ENCODE measurements around the gene LBHD2. TPM values are rescaled to one million over a fixed set of nuclear protein-coding genes. Genes with fewer than 3 reads are reported as not detected.

Gene LBHD2
- total and polyA plus RNA-seq, 8 donors = not detected

DNA sequence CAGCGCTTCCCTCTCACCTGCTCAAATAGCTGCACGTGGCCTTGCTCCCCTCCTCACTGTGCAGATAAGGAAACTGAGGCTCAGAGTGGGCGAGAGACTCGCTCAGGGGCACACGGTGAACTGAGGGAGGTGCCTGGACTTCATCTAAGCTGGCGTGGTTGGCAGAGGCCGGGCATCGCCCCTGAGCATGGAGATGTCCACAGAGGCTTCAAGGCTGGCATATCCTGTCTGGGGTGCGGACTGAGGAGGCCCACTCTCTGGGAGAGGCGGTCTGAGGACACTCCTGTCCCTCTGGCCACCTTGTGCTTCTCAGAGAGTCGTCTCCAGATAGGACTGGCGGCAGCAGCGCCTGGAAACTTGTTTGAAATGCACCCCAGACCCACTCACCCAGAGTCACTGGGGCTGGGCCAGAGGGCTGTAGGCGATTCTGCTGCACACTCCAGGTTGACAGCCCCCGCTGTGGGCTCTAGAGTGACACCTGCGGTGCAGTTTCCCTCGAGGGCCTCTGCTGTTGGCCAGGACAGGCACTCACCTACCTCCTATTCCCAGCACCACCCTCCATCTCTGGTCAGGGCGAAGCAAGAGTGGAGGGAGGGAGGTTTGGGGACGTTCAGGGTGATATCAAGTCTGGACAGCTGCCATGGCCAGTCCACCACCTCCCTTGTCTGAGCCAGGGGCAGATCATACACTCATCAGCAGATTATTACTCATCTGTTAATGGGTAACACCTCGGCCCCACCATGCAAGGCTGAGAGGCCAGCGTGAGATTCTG lies 11.2 kb upstream of the LBHD2 start:
- Histone ChIP-seq H3K27ac (peak overlapping the region in 1 of 5 donors; percentile 72), H3K27me3 (no peaks in the 10 kb centered on the region), H3K4me1 (peaks cover 7 to 68% (median 27%) of the 10 kb centered on the region in 4 donors), H3K9me3 (no peaks in the 10 kb centered on the region), H3K4me3 (no peak overlapping the region), H3K36me3 (no peaks in the 10 kb centered on the region)
- intact Hi-C loops (cut with DNase I; ENCODE audit: low total_unique reads) = no loop called here
- no peak for DNase-seq
- TF ChIP-seq, protein P1, sequence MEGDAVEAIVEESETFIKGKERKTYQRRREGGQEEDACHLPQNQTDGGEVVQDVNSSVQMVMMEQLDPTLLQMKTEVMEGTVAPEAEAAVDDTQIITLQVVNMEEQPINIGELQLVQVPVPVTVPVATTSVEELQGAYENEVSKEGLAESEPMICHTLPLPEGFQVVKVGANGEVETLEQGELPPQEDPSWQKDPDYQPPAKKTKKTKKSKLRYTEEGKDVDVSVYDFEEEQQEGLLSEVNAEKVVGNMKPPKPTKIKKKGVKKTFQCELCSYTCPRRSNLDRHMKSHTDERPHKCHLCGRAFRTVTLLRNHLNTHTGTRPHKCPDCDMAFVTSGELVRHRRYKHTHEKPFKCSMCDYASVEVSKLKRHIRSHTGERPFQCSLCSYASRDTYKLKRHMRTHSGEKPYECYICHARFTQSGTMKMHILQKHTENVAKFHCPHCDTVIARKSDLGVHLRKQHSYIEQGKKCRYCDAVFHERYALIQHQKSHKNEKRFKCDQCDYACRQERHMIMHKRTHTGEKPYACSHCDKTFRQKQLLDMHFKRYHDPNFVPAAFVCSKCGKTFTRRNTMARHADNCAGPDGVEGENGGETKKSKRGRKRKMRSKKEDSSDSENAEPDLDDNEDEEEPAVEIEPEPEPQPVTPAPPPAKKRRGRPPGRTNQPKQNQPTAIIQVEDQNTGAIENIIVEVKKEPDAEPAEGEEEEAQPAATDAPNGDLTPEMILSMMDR (IDR thresholded peaks at IDR 0.05) = no peak
- TF ChIP-seq POLR2A (IDR thresholded peaks at IDR 0.05) = no peak
- TF ChIP-seq POLR2AphosphoS5 (IDR thresholded peaks at IDR 0.05) = no peak
- no peak for TF ChIP-seq EP300 (IDR thresholded peaks at IDR 0.05)
- 73 to 86% (median 74%) methylated on average over 16 to 21 of the region's 21 CpGs for WGBS, 5 donors

DNA sequence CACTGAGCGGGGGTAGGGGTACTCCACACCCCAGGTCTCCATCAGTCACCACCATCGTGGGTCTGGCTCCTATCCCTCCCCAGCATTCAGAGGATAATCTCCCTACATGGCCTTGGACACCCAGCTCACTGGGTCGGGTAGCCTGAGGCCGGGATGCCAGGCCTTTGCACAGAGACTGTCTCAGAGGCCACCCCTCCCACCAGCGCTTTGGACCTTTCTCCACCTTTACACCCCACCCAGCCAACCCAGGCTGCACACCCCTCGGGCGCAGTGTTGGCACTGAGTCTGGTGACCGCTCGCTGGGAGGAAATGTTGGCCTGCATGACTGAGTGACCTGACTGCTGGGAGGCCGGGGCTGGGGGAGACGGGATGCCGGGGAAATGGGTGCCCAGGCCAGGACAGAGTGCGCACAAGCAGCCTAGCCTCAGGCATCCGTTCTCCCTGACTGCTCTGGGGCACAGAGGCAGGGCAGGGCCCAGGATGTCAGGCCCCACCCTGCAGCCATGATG lies 10.6 kb upstream of the LBHD2 start:
- no peaks in the 10 kb centered on the region for H3K9me3 ChIP-seq
- H3K27me3 ChIP-seq = no peaks in the 10 kb centered on the region
- H3K4me1 ChIP-seq = peaks cover 7 to 62% (median 26%) of the 10 kb centered on the region in 4 donors
- DNase-seq = no peak
- intact Hi-C loops (cut with DNase I; ENCODE audit: low total_unique reads) = no loop called here
- 69 to 88% (median 81%) methylated on average over 13 to 14 of the region's 14 CpGs for WGBS, 5 donors
- H3K36me3 ChIP-seq = no peaks in the 10 kb centered on the region
- no peak for TF ChIP-seq EP300 (IDR thresholded peaks at IDR 0.05)
- no peak for TF ChIP-seq POLR2A (IDR thresholded peaks at IDR 0.05)
- TF ChIP-seq, protein P1 (IDR thresholded peaks at IDR 0.05) = no peak
- TF ChIP-seq POLR2AphosphoS5 (IDR thresholded peaks at IDR 0.05) = no peak
- no peak overlapping the region for H3K4me3 ChIP-seq
- H3K27ac ChIP-seq = peak overlapping the region in 2 of 5 donors; percentile 5 to 72

DNA sequence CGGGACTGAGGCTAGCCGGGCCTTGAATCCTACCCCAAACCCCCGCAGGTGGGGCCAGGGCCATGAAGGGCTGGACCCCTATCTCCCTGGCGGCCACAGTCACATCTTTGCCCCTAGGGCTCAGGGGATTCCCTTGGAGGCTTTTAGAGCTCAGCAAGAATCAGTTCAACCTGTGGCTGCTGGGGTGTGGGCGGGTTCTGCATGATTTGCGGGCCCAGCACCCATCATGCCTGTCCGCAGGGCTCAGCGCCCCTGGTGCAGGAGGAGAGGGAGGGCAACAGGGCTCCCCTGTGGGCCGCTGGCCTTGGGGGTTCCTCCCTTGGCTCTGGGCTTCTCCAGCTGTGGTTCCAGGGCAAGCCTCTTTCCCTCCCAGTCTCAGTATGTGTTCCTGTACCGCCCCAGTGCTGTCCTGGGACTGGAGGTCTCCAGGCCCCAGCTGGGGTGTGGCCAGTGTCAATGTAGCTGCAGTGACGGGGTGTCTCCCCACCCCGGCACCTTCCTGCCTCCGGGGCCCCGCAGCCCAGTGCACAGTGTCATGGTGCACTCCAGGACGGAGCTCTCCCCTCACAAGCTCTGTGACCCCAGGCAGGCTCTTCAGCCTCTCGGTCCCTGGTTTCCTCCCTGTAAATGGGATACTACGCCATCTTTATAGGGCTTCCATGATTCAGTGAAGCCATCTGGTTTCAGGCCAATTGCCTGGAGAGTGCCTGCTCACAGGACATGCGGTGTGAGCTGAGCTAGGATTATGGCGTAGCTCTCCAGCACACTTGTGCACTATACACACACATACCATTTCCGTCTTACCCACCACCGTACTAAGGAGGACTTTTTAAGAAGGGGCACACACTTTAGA lies 9.9 kb upstream of the LBHD2 start:
- Histone ChIP-seq H3K36me3 (no peaks in the 10 kb centered on the region), H3K4me3 (no peak overlapping the region), H3K9me3 (no peaks in the 10 kb centered on the region), H3K27me3 (peaks cover 0 to 3% (median 0%) of the 10 kb centered on the region in 3 donors), H3K27ac (peak overlapping the region; percentile 30 to 85 (median 71)), H3K4me1 (peaks cover 7 to 59% (median 26%) of the 10 kb centered on the region in 4 donors)
- 65 to 77% (median 72%) methylated on average over 20 to 21 of the region's 21 CpGs for WGBS, 5 donors
- no peak for DNase-seq
- TF ChIP-seq POLR2AphosphoS5 (IDR thresholded peaks at IDR 0.05) = no peak
- TF ChIP-seq, protein P1 (IDR thresholded peaks at IDR 0.05) = no peak
- TF ChIP-seq EP300 (IDR thresholded peaks at IDR 0.05) = no peak
- no peak for TF ChIP-seq POLR2A (IDR thresholded peaks at IDR 0.05)
- intact Hi-C loops (cut with DNase I; ENCODE audit: low total_unique reads) = no loop called here

DNA sequence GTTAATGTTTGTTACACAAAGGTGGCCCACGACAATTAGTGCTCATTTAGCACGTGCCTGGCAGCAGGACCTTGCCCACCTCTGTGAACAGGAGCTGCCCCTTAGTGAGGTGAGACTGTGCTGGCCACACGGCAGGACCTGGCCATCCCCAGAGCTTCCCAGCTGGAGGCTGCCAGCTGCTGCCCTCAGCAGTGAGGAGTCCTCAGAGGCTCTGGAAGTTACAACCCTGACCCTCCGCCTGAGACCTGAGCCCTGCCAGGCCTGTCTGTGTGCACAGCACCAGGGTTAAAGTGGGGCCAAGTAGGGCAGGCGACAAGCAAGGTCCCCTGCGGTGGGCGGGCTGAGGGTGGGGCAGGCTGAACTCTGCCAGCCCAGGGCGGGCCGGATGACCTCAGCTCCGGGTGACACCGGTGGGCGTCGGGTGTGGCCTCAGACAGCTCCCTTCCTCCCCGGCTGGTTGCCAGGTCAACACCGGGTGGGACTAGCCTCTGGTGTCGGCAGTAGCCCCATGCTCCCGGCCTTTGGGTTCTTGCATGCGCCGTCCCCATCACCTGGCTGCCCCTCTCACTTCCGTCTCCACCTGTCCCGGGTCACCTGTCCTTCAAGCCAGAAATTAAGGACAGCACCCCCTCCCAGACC lies 9.2 kb upstream of the LBHD2 start:
- intact Hi-C loops (cut with DNase I; ENCODE audit: low total_unique reads) = no loop called here
- no peaks in the 10 kb centered on the region for H3K9me3 ChIP-seq
- H3K36me3 ChIP-seq = no peaks in the 10 kb centered on the region
- 13 to 25% (median 21%) methylated on average over 12 to 21 of the region's 21 CpGs for WGBS, 5 donors
- peaks cover 0 to 10% (median 0%) of the 10 kb centered on the region in 3 donors for H3K27me3 ChIP-seq
- H3K27ac ChIP-seq = peak overlapping the region; percentile 49 to 85 (median 71)
- peaks cover 7 to 59% (median 26%) of the 10 kb centered on the region in 4 donors for H3K4me1 ChIP-seq
- H3K4me3 ChIP-seq = peak overlapping the region; percentile 35 to 57 (median 42)
- peak; percentile 74 to 89 for DNase-seq
- TF ChIP-seq POLR2A (IDR thresholded peaks at IDR 0.05) = no peak
- TF ChIP-seq POLR2AphosphoS5 (IDR thresholded peaks at IDR 0.05) = peak in 1 of 3 donors; percentile 10
